NB4 (cell line): Measurements from ENCODE around the gene OLFML2A.

Source experiments
- DNase-seq: peaks from one replicate; pipeline ENCODE4 v3.0.0; 2010; ENCODE audit warnings: low read depth
- H3K4me3 ChIP-seq: one replicate; pipeline ENCODE4 v1.5.1; 2011; ENCODE audit warnings: mild to moderate bottlenecking, low read depth, low read length, moderate library complexity
- CTCF ChIP-seq: IDR thresholded peaks from one replicate; pipeline ENCODE4 v1.5.1; 2012; ENCODE audit warnings: low read depth, low read length
- MAX ChIP-seq: IDR thresholded peaks from 2 replicates; pipeline ENCODE4 v1.6.1; 2011; ENCODE audit warnings: low read depth, low read length
- MYC ChIP-seq: IDR thresholded peaks from 2 replicates; pipeline ENCODE4 v1.6.1; 2011; ENCODE audit warnings: low read depth, low read length
- POLR2A ChIP-seq: IDR thresholded peaks from 2 replicates; pipeline ENCODE4 v1.6.1; 2011; ENCODE audit warnings: mild to moderate bottlenecking; ENCODE audit not compliant: insufficient read length; ENCODE audit errors: extremely low read depth

OLFML2A gene

GRCh38 chr9:124854822-124855221, 77.9 kb downstream of the OLFML2A start:
- no peak overlapping the region for H3K4me3 ChIP-seq
- no peak for TF ChIP-seq MYC
- no peak for TF ChIP-seq CTCF
- TF ChIP-seq POLR2A = no peak
- no peak for TF ChIP-seq MAX
- peak; percentile 33 for DNase-seq

GRCh38 chr9:124855566-124855943, 78.6 kb downstream of the OLFML2A start:
- DNase-seq = no peak
- no peak overlapping the region for H3K4me3 ChIP-seq
- TF ChIP-seq MAX = no peak
- no peak for TF ChIP-seq POLR2A

GRCh38 chr9:124855944-124856765, 79.2 kb downstream of the OLFML2A start:
- TF ChIP-seq CTCF (peak; percentile 59), MAX (no peak; the same call in 1 of the 2 replicates), POLR2A (peak; percentile 21)
- H3K4me3 ChIP-seq = no peak overlapping the region
- peak; percentile 75 for DNase-seq

- H3K4me3 ChIP-seq = no peak overlapping the region
- TF ChIP-seq CTCF = no peak
- TF ChIP-seq MYC = no peak
- no peak for TF ChIP-seq POLR2A
- TF ChIP-seq MAX = no peak
- DNase-seq = no peak
Observed at GRCh38 chr9:124857533-124858162, 80.7 kb downstream of the OLFML2A start.

- peak overlapping the region; percentile 100 for H3K4me3 ChIP-seq
- no peak for DNase-seq
- TF ChIP-seq MAX (no peak), CTCF (no peak), POLR2A (no peak), MYC (no peak)
Observed at GRCh38 chr9:124858330-124859046, 81.6 kb downstream of the OLFML2A start.

GRCh38 chr9:124859803-124860581, 83.1 kb downstream of the OLFML2A start:
- peak overlapping the region; percentile 100 for H3K4me3 ChIP-seq
- peak; percentile 30 for DNase-seq
- TF ChIP-seq MAX (peak; percentile 71), CTCF (no peak), MYC (no peak), POLR2A (peak; percentile 23)
